H1 (cell line): Measurements from ENCODE around the gene PPEF2.

Experiments used
- CTCF ChIP-seq, 3 experiments: IDR thresholded peaks; 1 replicate in 2 of 3; 2 replicates in 1 of 3; pipeline versions ENCODE4 v1.5.1 to v1.6.1; 2011; ENCODE audit warnings: low read length in 3 of 3, mild to moderate bottlenecking in 3 of 3, inconsistent platforms in 2 of 3, low read depth in 1 of 3, moderate library complexity in 1 of 3; ENCODE audit not compliant: insufficient read depth in 1 of 3; ENCODE audit errors: control extremely low read depth in 1 of 3
- EGR1 ChIP-seq: IDR thresholded peaks from 2 replicates; pipeline ENCODE4 v1.6.1; 2011; ENCODE audit warnings: low read depth, low read length, borderline replicate concordance
- EP300 ChIP-seq, 2 experiments: IDR thresholded peaks; 1 replicate in 1 of 2; 2 replicates in 1 of 2; pipeline ENCODE4 v1.6.1; 2011 to 2012; ENCODE audit warnings: low read depth in 2 of 2, low read length in 2 of 2, mild to moderate bottlenecking in 2 of 2, borderline replicate concordance in 1 of 2, inconsistent platforms in 1 of 2, moderate library complexity in 1 of 2
- EZH2 ChIP-seq: fragments of 200-600 bp; sonication (generic); IDR thresholded peaks from 2 replicates; pipeline ENCODE4 v1.7.1; 2012; ENCODE audit warnings: low read depth, mild to moderate bottlenecking, moderate library complexity, low read length, inconsistent platforms; ENCODE audit not compliant: severe bottlenecking
- HDAC6 ChIP-seq: IDR thresholded peaks from one replicate; pipeline ENCODE4 v1.7.1; 2012; ENCODE audit warnings: low read depth, mild to moderate bottlenecking, inconsistent platforms, low read length, moderate library complexity
- JUN ChIP-seq: IDR thresholded peaks from 2 replicates; pipeline ENCODE4 v1.6.1; 2011; ENCODE audit warnings: low read depth, mild to moderate bottlenecking, improper control_type of control experiment, low read length
- POLR2A ChIP-seq, 2 experiments: IDR thresholded peaks; 1 replicate in 1 of 2; 2 replicates in 1 of 2; pipeline ENCODE4 v1.6.1; 2011; ENCODE audit warnings: low read depth in 2 of 2, low read length in 2 of 2, mild to moderate bottlenecking in 2 of 2; ENCODE audit errors: control extremely low read depth in 1 of 2
- POLR2AphosphoS5 ChIP-seq: IDR thresholded peaks from 2 replicates; pipeline ENCODE4 v1.6.1; 2011; ENCODE audit warnings: low read depth, low read length
- SIN3A ChIP-seq, 2 experiments: IDR thresholded peaks in 1 of 2; conservative IDR thresholded peaks in 1 of 2; 2 replicates each; pipeline ENCODE4 v1.6.1; 2011 to 2012; ENCODE audit warnings: low read length in 2 of 2, improper control_type of control experiment in 1 of 2, low read depth in 1 of 2, mild to moderate bottlenecking in 1 of 2

GRCh38 chr4:75922588-75922987 is 20.3 kb upstream of the PPEF2 start:
- TF ChIP-seq EZH2 (no peak), CTCF (IDR thresholded peaks at IDR 0.05; ENCODE audit: control extremely low read depth in 1 of 3, insufficient read depth in 1 of 3, low read depth in 1 of 3, low read length in 3 of 3) (no peak), SIN3A (conservative IDR thresholded peaks at IDR 0.05 in 1 of 2, IDR thresholded peaks at IDR 0.05 in 1 of 2; ENCODE audit: low read depth in 1 of 2, low read length in 2 of 2) (no peak), POLR2A (IDR thresholded peaks at IDR 0.05; ENCODE audit: control extremely low read depth in 1 of 2, low read depth in 2 of 2, low read length in 2 of 2) (no peak), POLR2AphosphoS5 (no peak), HDAC6 (no peak), JUN (no peak), EP300 (IDR thresholded peaks at IDR 0.05; ENCODE audit: borderline replicate concordance in 1 of 2, low read depth in 2 of 2, low read length in 2 of 2) (no peak), EGR1 (no peak)
